ENCODE results near the gene SLC2A11.
A peak's percentile ranks its signal among the peaks of the same experiment; 100 is the strongest.

Gene SLC2A11

GRCh38 chr22:23893945-23894709 lies 36.5 kb downstream of the SLC2A11 start, which contains the start of gene MIF:
TSS of gene MIF (plus strand) at chr22:23894383. CDS start at chr22:23894475, 92 bp downstream.
- H3K36me3 ChIP-seq (ENCODE audit: low read length): peaks cover 9% of the 10 kb centered on the region; the same call in 1 of the 2 replicates
- H3K4me3 ChIP-seq (ENCODE audit: insufficient read depth, low read length, poor library complexity, severe bottlenecking): peak within 1 kb of the TSS; percentile 97
- TF ChIP-seq CTCF (IDR thresholded peaks at IDR 0.05; ENCODE audit: insufficient read depth, low read length, poor library complexity, severe bottlenecking) (peak; percentile 85), EZH2phosphoT487 (conservative IDR thresholded peaks at IDR 0.05; ENCODE audit: low read length) (no peak)
- H3K79me2 ChIP-seq (ENCODE audit: insufficient read depth, low read length): peaks cover 15% of the 10 kb centered on the region
- peak within 1 kb of the TSS; percentile 85 for H3K27ac ChIP-seq (ENCODE audit: low read depth, low read length)
- peaks cover 4% of the 10 kb centered on the region; the same call in 1 of the 2 replicates for H4K20me1 ChIP-seq (ENCODE audit: low read depth, low read length)
- H3F3A ChIP-seq (ENCODE audit: insufficient read depth): 0 out of 2 replicates have a peak, but pooled peaks cover 9% of the 10 kb centered on the region
- H2AFZ ChIP-seq (ENCODE audit: low read depth, low read length, severe bottlenecking): peak within 1 kb of the TSS; percentile 55
- H3K9me3 ChIP-seq (ENCODE audit: insufficient read depth, low read length): no peaks in the 10 kb centered on the region
- peak within 1 kb of the TSS; percentile 81 for H3K4me2 ChIP-seq (ENCODE audit: low read depth, low read length, poor library complexity, severe bottlenecking)
- H3K9me2 ChIP-seq (replicated peaks; ENCODE audit: insufficient read depth, low read length): no peaks in the 10 kb centered on the region
- no peaks in the 10 kb centered on the region for H3K27me3 ChIP-seq (ENCODE audit: low read length)
- H3K9ac ChIP-seq (ENCODE audit: low read length): peak within 1 kb of the TSS; percentile 96

- peak overlapping the region; percentile 22 for H2AFZ ChIP-seq (ENCODE audit: low read depth, low read length, severe bottlenecking)
- H3K9me2 ChIP-seq (replicated peaks; ENCODE audit: insufficient read depth, low read length): no peaks in the 10 kb centered on the region
- H3K79me2 ChIP-seq (ENCODE audit: insufficient read depth, low read length): peaks cover 15% of the 10 kb centered on the region
- H3K27me3 ChIP-seq (ENCODE audit: low read length): no peaks in the 10 kb centered on the region
- H3K9ac ChIP-seq (ENCODE audit: low read length): peak overlapping the region; percentile 96
- TF ChIP-seq CTCF (IDR thresholded peaks at IDR 0.05; ENCODE audit: insufficient read depth, low read length, poor library complexity, severe bottlenecking): peak; percentile 37
- no peak for TF ChIP-seq EZH2phosphoT487 (conservative IDR thresholded peaks at IDR 0.05; ENCODE audit: low read length)
- peaks cover 9% of the 10 kb centered on the region; the same call in 1 of the 2 replicates for H3K36me3 ChIP-seq (ENCODE audit: low read length)
- peaks cover 4% of the 10 kb centered on the region; the same call in 1 of the 2 replicates for H4K20me1 ChIP-seq (ENCODE audit: low read depth, low read length)
- H3K27ac ChIP-seq (ENCODE audit: low read depth, low read length): peak overlapping the region; percentile 85
- peak overlapping the region; percentile 97 for H3K4me3 ChIP-seq (ENCODE audit: insufficient read depth, low read length, poor library complexity, severe bottlenecking)
- 0 out of 2 replicates have a peak, but pooled peaks cover 15% of the 10 kb centered on the region for H3F3A ChIP-seq (ENCODE audit: insufficient read depth)
- H3K4me2 ChIP-seq (ENCODE audit: low read depth, low read length, poor library complexity, severe bottlenecking): peak overlapping the region; percentile 81
- no peaks in the 10 kb centered on the region for H3K9me3 ChIP-seq (ENCODE audit: insufficient read depth, low read length)
Measured at GRCh38 chr22:23894710-23895598, 37.3 kb downstream of the SLC2A11 start.

- no peaks in the 10 kb centered on the region for H3K9me2 ChIP-seq (replicated peaks; ENCODE audit: insufficient read depth, low read length)
- 0 out of 2 replicates have a peak, but pooled peaks cover 16% of the 10 kb centered on the region for H3F3A ChIP-seq (ENCODE audit: insufficient read depth)
- H3K4me3 ChIP-seq (ENCODE audit: insufficient read depth, low read length, poor library complexity, severe bottlenecking): peak overlapping the region; percentile 97
- H3K9me3 ChIP-seq (ENCODE audit: insufficient read depth, low read length): peaks cover 2% of the 10 kb centered on the region; the same call in 1 of the 2 replicates
- TF ChIP-seq EZH2phosphoT487 (conservative IDR thresholded peaks at IDR 0.05; ENCODE audit: low read length) (no peak), CTCF (IDR thresholded peaks at IDR 0.05; ENCODE audit: insufficient read depth, low read length, poor library complexity, severe bottlenecking) (no peak)
- peaks cover 15% of the 10 kb centered on the region for H3K79me2 ChIP-seq (ENCODE audit: insufficient read depth, low read length)
- 0 out of 2 replicates have a peak overlapping the region, but pooled peaks have one; percentile 85 for H3K27ac ChIP-seq (ENCODE audit: low read depth, low read length)
- no peak overlapping the region for H2AFZ ChIP-seq (ENCODE audit: low read depth, low read length, severe bottlenecking)
- peaks cover 9% of the 10 kb centered on the region; the same call in 1 of the 2 replicates for H3K36me3 ChIP-seq (ENCODE audit: low read length)
- H4K20me1 ChIP-seq (ENCODE audit: low read depth, low read length): peaks cover 4% of the 10 kb centered on the region; the same call in 1 of the 2 replicates
- H3K9ac ChIP-seq (ENCODE audit: low read length): peak overlapping the region; percentile 96
- no peaks in the 10 kb centered on the region for H3K27me3 ChIP-seq (ENCODE audit: low read length)
- peak overlapping the region; percentile 81 for H3K4me2 ChIP-seq (ENCODE audit: low read depth, low read length, poor library complexity, severe bottlenecking)
Measured at GRCh38 chr22:23895599-23896144, 38.0 kb downstream of the SLC2A11 start.

Data from SU-DHL-6 (cell line).